ENCODE results near the gene PURA. TPM values are rescaled to one million over a fixed set of nuclear protein-coding genes. Genes with fewer than 3 reads are reported as not detected.

PURA gene
- 5.6 and 6.3 TPM in 2 replicates for total RNA-seq

DNA sequence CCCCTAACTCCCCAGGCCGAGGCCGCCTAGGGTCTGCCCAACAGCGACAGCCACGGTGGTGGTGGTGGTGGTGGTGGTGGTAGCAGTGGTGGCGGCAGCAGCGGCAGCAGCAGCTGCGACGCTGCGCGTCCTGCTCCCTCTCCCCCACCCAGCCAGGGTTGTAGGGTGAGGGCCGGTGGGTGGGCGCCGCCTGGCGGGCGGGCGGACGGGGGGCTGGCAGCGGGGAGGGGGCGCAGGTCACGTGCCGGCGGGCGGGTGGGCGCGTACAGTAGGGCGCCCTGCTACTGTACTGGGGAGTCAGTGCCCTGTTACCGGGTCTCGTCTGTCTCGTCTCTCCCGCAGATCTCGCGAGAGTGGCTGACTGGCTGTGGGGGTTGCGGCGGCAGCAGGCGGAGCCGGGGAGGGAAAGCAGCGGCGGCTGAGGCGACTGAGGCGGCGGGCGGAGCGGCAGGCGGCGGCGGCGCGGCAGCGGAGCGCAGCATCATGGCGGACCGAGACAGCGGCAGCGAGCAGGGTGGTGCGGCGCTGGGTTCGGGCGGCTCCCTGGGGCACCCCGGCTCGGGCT is at the start of gene PURA:
Gene PURA (plus strand): TSS at position 411 of the 565 bp plus-strand sequence. CDS start 73 bp downstream, at position 484.

DNA sequence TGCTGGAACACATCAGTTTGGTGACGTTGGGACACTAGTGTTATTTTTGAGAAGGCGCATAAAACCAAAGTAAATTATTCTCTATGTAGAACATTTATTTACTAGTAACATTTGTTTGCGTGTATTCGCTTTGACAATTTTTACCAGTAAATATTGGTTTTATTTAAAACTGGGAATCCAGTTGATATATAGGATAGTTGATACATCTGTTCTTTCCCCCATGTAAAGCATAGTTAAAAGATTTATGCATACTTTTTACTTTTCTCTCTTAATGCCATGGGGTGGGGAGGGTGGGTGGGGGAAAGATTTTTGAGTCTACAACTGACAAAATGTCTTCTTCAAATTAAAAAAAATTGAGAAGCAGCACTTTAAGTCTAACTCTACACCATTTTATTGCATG is 11.7 kb downstream of the PURA start, which contains the start of gene IGIP:
Gene IGIP (plus strand): TSS at position 301 of the 400 bp plus-strand sequence. CDS start 2,540 bp downstream, outside the sequence.

DNA sequence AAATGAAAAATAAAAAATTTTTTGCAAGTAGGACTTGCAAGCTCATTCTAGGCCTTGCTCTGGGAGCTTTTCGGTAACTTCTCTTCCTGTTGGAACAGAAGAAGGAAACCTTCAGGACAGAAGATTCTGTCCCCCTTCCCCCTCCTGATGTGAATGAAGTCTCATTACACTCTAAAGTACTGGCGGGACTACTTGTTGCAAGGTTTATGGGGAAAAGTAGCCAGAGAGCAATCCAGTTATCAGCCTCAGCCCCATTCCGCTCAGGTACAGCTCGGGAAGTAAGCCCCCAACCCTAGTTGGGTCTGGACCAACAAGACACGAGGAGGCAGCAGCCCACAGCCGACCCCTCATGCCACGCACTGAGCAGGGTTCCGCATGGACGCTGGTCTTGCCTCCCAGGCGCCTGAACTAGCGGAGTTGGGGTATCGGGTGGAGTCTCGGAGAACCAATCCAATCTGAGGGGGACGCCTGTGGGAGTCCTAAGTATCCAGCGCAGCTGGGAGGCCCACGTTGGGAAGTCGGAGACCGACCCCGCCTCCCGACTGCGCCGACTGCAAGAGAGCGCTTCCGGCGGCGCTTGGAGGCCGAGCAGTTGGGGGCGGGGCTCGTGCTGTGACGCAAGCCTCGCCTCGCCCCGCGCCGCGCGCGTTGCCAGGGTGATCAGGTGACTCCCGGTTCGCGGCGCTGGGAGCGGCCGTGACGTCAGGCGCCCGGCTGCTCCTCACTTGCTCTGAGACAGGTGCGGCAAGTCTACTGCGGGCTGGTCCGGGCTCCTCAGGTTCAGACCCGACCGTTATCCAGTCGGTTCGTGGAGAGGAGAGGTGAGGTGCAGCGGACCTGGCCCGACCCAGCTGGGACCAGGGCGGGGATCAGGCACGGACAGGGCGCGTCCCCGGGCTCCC is 60.8 kb downstream of the PURA start, which contains the start of gene CYSTM1:
Gene CYSTM1 (plus strand): TSS at position 724 of the 902 bp plus-strand sequence. CDS start 19,278 bp downstream, outside the sequence.

Other genes with a start within 250 kb of the PURA start
- 0.69 and 1.1 TPM in 2 replicates for gene NRG2, start 70.8 kb upstream of the PURA start, total RNA-seq
- 0.67 and 2.2 TPM in 2 replicates for gene IGIP, start 11.8 kb downstream of the PURA start, total RNA-seq
- gene CYSTM1, start 61.1 kb downstream of the PURA start, total RNA-seq = 51.6 and 78.9 TPM in 2 replicates
- 146 and 169 TPM in 2 replicates for gene PFDN1, start 189.0 kb downstream of the PURA start, total RNA-seq
- gene HBEGF, start 232.5 kb downstream of the PURA start, total RNA-seq = 90.7 and 90.9 TPM in 2 replicates
- not detected in 2 replicates for gene SLC4A9, start 246.1 kb downstream of the PURA start, total RNA-seq

Data from mammary microvascular endothelial cell (primary cell).